ENCODE results near the gene CFAP97D2. TPM values are rescaled to one million over a fixed set of nuclear protein-coding genes. Genes with fewer than 3 reads are reported as not detected.
A peak's percentile ranks its signal among the peaks of the same experiment; 100 is the strongest.
"Not testable (repeated sequence)": the region's sequence is repeated elsewhere in the genome, so short reads cannot be mapped to it uniquely, and the experiment has no call there.

Gene CFAP97D2
- total and polyA plus RNA-seq, 2 donors from 2014 or later = not detected

- H3K36me3 ChIP-seq (ENCODE audit: control insufficient read depth in 2 of 3, insufficient read depth in 3 of 3, low read length in 3 of 3) = no peaks in the 10 kb centered on the region
- FAIRE-seq = no peak
- no peaks in the 10 kb centered on the region for H3K9me3 ChIP-seq (ENCODE audit: control insufficient read depth in 2 of 3, insufficient read depth in 1 of 3, low read length in 3 of 3)
- peak in 2 of 5 donors; percentile 19 to 41 for DNase-seq
- intact Hi-C loops (cut with DNase I) = no loop called here
- H3K27ac ChIP-seq (ENCODE audit: low read depth in 2 of 2, low read length in 2 of 2) = no peak overlapping the region
- TF ChIP-seq, protein P1, sequence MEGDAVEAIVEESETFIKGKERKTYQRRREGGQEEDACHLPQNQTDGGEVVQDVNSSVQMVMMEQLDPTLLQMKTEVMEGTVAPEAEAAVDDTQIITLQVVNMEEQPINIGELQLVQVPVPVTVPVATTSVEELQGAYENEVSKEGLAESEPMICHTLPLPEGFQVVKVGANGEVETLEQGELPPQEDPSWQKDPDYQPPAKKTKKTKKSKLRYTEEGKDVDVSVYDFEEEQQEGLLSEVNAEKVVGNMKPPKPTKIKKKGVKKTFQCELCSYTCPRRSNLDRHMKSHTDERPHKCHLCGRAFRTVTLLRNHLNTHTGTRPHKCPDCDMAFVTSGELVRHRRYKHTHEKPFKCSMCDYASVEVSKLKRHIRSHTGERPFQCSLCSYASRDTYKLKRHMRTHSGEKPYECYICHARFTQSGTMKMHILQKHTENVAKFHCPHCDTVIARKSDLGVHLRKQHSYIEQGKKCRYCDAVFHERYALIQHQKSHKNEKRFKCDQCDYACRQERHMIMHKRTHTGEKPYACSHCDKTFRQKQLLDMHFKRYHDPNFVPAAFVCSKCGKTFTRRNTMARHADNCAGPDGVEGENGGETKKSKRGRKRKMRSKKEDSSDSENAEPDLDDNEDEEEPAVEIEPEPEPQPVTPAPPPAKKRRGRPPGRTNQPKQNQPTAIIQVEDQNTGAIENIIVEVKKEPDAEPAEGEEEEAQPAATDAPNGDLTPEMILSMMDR (IDR thresholded peaks at IDR 0.05; ENCODE audit: borderline replicate concordance, extremely low read depth, insufficient read depth) = no peak
- H3K4me1 ChIP-seq (ENCODE audit: control insufficient read depth in 2 of 3, insufficient read depth in 2 of 3, low read depth in 1 of 3, low read length in 3 of 3) = no peaks in the 10 kb centered on the region
- no peak overlapping the region for H3K9ac ChIP-seq (ENCODE audit: low read length in 3 of 3)
- H3K27me3 ChIP-seq (ENCODE audit: control insufficient read depth, insufficient read depth, low read length) = no peaks in the 10 kb centered on the region
- H3K4me3 ChIP-seq (ENCODE audit: low read length in 3 of 3) = no peak overlapping the region
Observed at GRCh38 chr13:114147803-114148520, 31.1 kb upstream of the CFAP97D2 start.

DNA sequence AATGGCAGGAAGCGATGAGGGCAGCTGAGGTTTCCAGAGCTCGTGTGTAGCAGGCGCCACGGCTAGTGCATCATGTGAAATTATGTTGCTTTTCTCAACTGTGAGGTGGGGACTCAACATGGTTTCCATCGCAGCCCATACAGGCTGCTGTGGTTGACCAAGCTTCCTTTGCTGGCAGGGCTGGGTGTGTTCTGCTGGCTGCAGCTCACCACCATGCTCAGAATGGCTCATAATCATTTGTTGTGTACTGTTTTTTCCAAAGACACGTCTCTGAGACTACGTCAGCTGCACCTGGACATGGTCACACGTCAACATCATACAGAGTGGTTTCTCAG, 30.6 kb upstream of the CFAP97D2 start:
- H3K9ac ChIP-seq (ENCODE audit: low read length in 3 of 3) = no peak overlapping the region
- H3K4me3 ChIP-seq (ENCODE audit: low read length in 3 of 3) = no peak overlapping the region
- H3K27ac ChIP-seq (ENCODE audit: low read depth in 2 of 2, low read length in 2 of 2) = no peak overlapping the region
- FAIRE-seq (no peak), DNase-seq (peak in 1 of 5 donors; percentile 70)
- no peaks in the 10 kb centered on the region for H3K36me3 ChIP-seq (ENCODE audit: control insufficient read depth in 2 of 3, insufficient read depth in 3 of 3, low read length in 3 of 3)
- intact Hi-C loops (cut with DNase I) = no loop called here
- TF ChIP-seq, protein P1 (IDR thresholded peaks at IDR 0.05; ENCODE audit: borderline replicate concordance, extremely low read depth, insufficient read depth) = no peak
- H3K9me3 ChIP-seq (ENCODE audit: control insufficient read depth in 2 of 3, insufficient read depth in 1 of 3, low read length in 3 of 3) = no peaks in the 10 kb centered on the region
- H3K27me3 ChIP-seq (ENCODE audit: control insufficient read depth, insufficient read depth, low read length) = no peaks in the 10 kb centered on the region
- no peaks in the 10 kb centered on the region for H3K4me1 ChIP-seq (ENCODE audit: control insufficient read depth in 2 of 3, insufficient read depth in 2 of 3, low read depth in 1 of 3, low read length in 3 of 3)

- intact Hi-C loops (cut with DNase I); H3K4me1 ChIP-seq (ENCODE audit: control insufficient read depth in 2 of 3, insufficient read depth in 2 of 3, low read depth in 1 of 3, low read length in 3 of 3); H3K36me3 ChIP-seq (ENCODE audit: control insufficient read depth in 2 of 3, insufficient read depth in 3 of 3, low read length in 3 of 3); FAIRE-seq; H3K27ac ChIP-seq (ENCODE audit: low read depth in 2 of 2, low read length in 2 of 2); H3K9me3 ChIP-seq (ENCODE audit: control insufficient read depth in 2 of 3, insufficient read depth in 1 of 3, low read length in 3 of 3); H3K9ac ChIP-seq (ENCODE audit: low read length in 3 of 3); H3K4me3 ChIP-seq (ENCODE audit: low read length in 3 of 3); H3K27me3 ChIP-seq (ENCODE audit: control insufficient read depth, insufficient read depth, low read length): not testable (repeated sequence)
- peak in 1 of 5 donors; percentile 38 for DNase-seq
Observed at GRCh38 chr13:114148886-114149285, 30.2 kb upstream of the CFAP97D2 start.

- H3K9ac ChIP-seq (ENCODE audit: low read length in 3 of 3) = no peak overlapping the region
- no peaks in the 10 kb centered on the region for H3K27me3 ChIP-seq (ENCODE audit: control insufficient read depth, insufficient read depth, low read length)
- no peak for FAIRE-seq
- no peak overlapping the region for H3K27ac ChIP-seq (ENCODE audit: low read depth in 2 of 2, low read length in 2 of 2)
- peak in 1 of 5 donors; percentile 54 for DNase-seq
- no peaks in the 10 kb centered on the region for H3K9me3 ChIP-seq (ENCODE audit: control insufficient read depth in 2 of 3, insufficient read depth in 1 of 3, low read length in 3 of 3)
- no peak overlapping the region for H3K4me3 ChIP-seq (ENCODE audit: low read length in 3 of 3)
- TF ChIP-seq, protein P1 (IDR thresholded peaks at IDR 0.05; ENCODE audit: borderline replicate concordance, extremely low read depth, insufficient read depth) = no peak
- intact Hi-C loops (cut with DNase I) = no loop called here
- no peaks in the 10 kb centered on the region for H3K36me3 ChIP-seq (ENCODE audit: control insufficient read depth in 2 of 3, insufficient read depth in 3 of 3, low read length in 3 of 3)
- no peaks in the 10 kb centered on the region for H3K4me1 ChIP-seq (ENCODE audit: control insufficient read depth in 2 of 3, insufficient read depth in 2 of 3, low read depth in 1 of 3, low read length in 3 of 3)
Observed at GRCh38 chr13:114149774-114150740, 29.0 kb upstream of the CFAP97D2 start.
